ENCODE data around the gene TOB2. TPM values are rescaled to one million over a fixed set of nuclear protein-coding genes. Genes with fewer than 3 reads are reported as not detected.

Gene TOB2
- total and polyA plus RNA-seq, 2 donors from 2014 or later = 20.8 to 54.3 TPM

- H3K4me3 ChIP-seq (ENCODE audit: low read length in 3 of 3) = no peak overlapping the region
- FAIRE-seq = no peak
- peak overlapping the region in 1 of 2 donors; percentile 24 for H3K27ac ChIP-seq (ENCODE audit: low read depth in 2 of 2, low read length in 2 of 2)
- no peak for TF ChIP-seq CTCF (IDR thresholded peaks at IDR 0.05; ENCODE audit: borderline replicate concordance, extremely low read depth, insufficient read depth)
- peaks cover 0 to 27% (median 23%) of the 10 kb centered on the region in 3 donors for H3K4me1 ChIP-seq (ENCODE audit: control insufficient read depth in 2 of 3, insufficient read depth in 2 of 3, low read depth in 1 of 3, low read length in 3 of 3)
- peaks cover 0 to 4% (median 0%) of the 10 kb centered on the region in 3 donors for H3K36me3 ChIP-seq (ENCODE audit: control insufficient read depth in 2 of 3, insufficient read depth in 3 of 3, low read length in 3 of 3)
- DNase-seq = no peak
- H3K9ac ChIP-seq (ENCODE audit: low read length in 3 of 3) = no peak overlapping the region
- no peaks in the 10 kb centered on the region for H3K9me3 ChIP-seq (ENCODE audit: control insufficient read depth in 2 of 3, insufficient read depth in 1 of 3, low read length in 3 of 3)
- intact Hi-C loops (cut with DNase I) = no loop called here
- H3K27me3 ChIP-seq (ENCODE audit: control insufficient read depth, insufficient read depth, low read length) = no peaks in the 10 kb centered on the region
These were observed 27.9 kb downstream of the TOB2 start for GRCh38 chr22:41418717-41419116.

- no peaks in the 10 kb centered on the region for H3K9me3 ChIP-seq (ENCODE audit: control insufficient read depth in 2 of 3, insufficient read depth in 1 of 3, low read length in 3 of 3)
- H3K27me3 ChIP-seq (ENCODE audit: control insufficient read depth, insufficient read depth, low read length) = no peaks in the 10 kb centered on the region
- peak overlapping the region in 1 of 3 donors; percentile 51 for H3K9ac ChIP-seq (ENCODE audit: low read length in 3 of 3)
- H3K4me3 ChIP-seq (ENCODE audit: low read length in 3 of 3) = peak overlapping the region in 1 of 3 donors; percentile 3
- intact Hi-C loops (cut with DNase I) = no loop called here
- DNase-seq (peak in 1 of 5 donors; percentile 97), FAIRE-seq (peak; percentile 21)
- H3K27ac ChIP-seq (ENCODE audit: low read depth in 2 of 2, low read length in 2 of 2) = peak overlapping the region; percentile 24 to 59
- peaks cover 0 to 27% (median 23%) of the 10 kb centered on the region in 3 donors for H3K4me1 ChIP-seq (ENCODE audit: control insufficient read depth in 2 of 3, insufficient read depth in 2 of 3, low read depth in 1 of 3, low read length in 3 of 3)
- H3K36me3 ChIP-seq (ENCODE audit: control insufficient read depth in 2 of 3, insufficient read depth in 3 of 3, low read length in 3 of 3) = no peaks in the 10 kb centered on the region
- TF ChIP-seq CTCF (IDR thresholded peaks at IDR 0.05; ENCODE audit: borderline replicate concordance, extremely low read depth, insufficient read depth) = no peak
These were observed 28.8 kb downstream of the TOB2 start for GRCh38 chr22:41417622-41418390.

GRCh38 chr22:41415554-41415953 lies 31.0 kb downstream of the TOB2 start:
- Histone ChIP-seq H3K4me3 (ENCODE audit: low read length in 3 of 3) (peak overlapping the region in 1 of 3 donors; percentile 87), H3K27ac (ENCODE audit: low read depth in 2 of 2, low read length in 2 of 2) (peak overlapping the region; percentile 3 to 56), H3K36me3 (ENCODE audit: control insufficient read depth in 2 of 3, insufficient read depth in 3 of 3, low read length in 3 of 3) (no peaks in the 10 kb centered on the region), H3K9me3 (ENCODE audit: control insufficient read depth in 2 of 3, insufficient read depth in 1 of 3, low read length in 3 of 3) (no peaks in the 10 kb centered on the region), H3K4me1 (ENCODE audit: control insufficient read depth in 2 of 3, insufficient read depth in 2 of 3, low read depth in 1 of 3, low read length in 3 of 3) (peaks cover 0 to 38% (median 27%) of the 10 kb centered on the region in 3 donors), H3K9ac (ENCODE audit: low read length in 3 of 3) (peak overlapping the region in 1 of 3 donors; percentile 75), H3K27me3 (ENCODE audit: control insufficient read depth, insufficient read depth, low read length) (no peaks in the 10 kb centered on the region)
- intact Hi-C loops (cut with DNase I) = no loop called here
- no peak for TF ChIP-seq CTCF (IDR thresholded peaks at IDR 0.05; ENCODE audit: borderline replicate concordance, extremely low read depth, insufficient read depth)
- FAIRE-seq (no peak), DNase-seq (no peak)

Data from kidney (tissue), 14 donors.